Kidney epithelial cell (primary cell): ENCODE results near the gene HJURP. TPM values are rescaled to one million over a fixed set of nuclear protein-coding genes. Genes with fewer than 3 reads are reported as not detected.

Source experiments
- DNase-seq: peaks from one replicate; pipeline ENCODE4 v3.0.0-alpha.2; 2010; ENCODE audit warnings: low read depth
- H3K27me3 ChIP-seq: 2 replicates; pipeline ENCODE4 v1.6.0; 2011; ENCODE audit warnings: low read length; ENCODE audit not compliant: control insufficient read depth, insufficient read depth
- H3K36me3 ChIP-seq: 2 replicates; pipeline ENCODE4 v1.5.1; 2011; ENCODE audit warnings: low read length; ENCODE audit not compliant: control insufficient read depth, insufficient read depth
- H3K4me3 ChIP-seq: 2 replicates; pipeline ENCODE4 v1.5.1; 2011; ENCODE audit warnings: low read depth, mild to moderate bottlenecking, control low read depth, low read length
- CTCF ChIP-seq: IDR thresholded peaks from 2 replicates; pipeline ENCODE4 v1.5.1; 2011; ENCODE audit warnings: mild to moderate bottlenecking, moderate library complexity, low read length, control low read depth, inconsistent platforms; ENCODE audit not compliant: insufficient read depth, poor library complexity, severe bottlenecking
- total RNA-seq: library from RNA; depleted of rRNA; stranded (reverse); fragments of >200 nt; gene quantifications from 2 replicates; pipeline ENCODE4 v1.2.3, GENCODE V29; 2015

The HJURP gene
- total RNA-seq, 1 donor from 2014 or later, result 13.4 TPM

DNA sequence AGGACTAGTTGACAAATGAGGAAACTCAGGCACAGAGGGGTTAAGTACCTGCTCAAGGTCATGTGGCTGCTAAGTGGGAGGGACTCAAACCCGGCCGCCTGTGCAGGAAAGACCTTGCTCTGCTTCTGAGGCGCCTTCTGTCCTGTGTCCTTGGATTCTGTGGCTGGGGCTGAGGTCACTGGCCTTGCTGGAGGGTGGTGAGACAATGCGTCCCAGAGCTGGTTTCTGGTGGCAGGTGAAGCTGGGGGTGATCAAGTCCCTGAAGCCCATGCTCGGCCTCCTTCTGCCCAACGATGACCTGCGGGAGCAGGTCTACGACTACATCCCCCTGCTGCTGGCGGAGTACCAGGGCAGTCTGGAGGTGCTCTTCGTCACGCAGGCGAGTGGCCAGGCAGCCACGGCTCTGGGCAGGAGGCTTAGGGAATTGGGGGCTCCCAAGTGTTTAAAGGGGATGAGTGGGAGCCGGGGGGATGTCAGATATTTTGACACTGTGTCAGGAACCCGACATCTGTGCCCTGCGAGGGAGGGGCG lies 60.1 kb downstream of the HJURP start:
- no peak overlapping the region for H3K4me3 ChIP-seq
- DNase-seq, result no peak
- H3K27me3 ChIP-seq, result no peaks in the 10 kb centered on the region
- H3K36me3 ChIP-seq, result no peaks in the 10 kb centered on the region
- TF ChIP-seq CTCF, result no peak

DNA sequence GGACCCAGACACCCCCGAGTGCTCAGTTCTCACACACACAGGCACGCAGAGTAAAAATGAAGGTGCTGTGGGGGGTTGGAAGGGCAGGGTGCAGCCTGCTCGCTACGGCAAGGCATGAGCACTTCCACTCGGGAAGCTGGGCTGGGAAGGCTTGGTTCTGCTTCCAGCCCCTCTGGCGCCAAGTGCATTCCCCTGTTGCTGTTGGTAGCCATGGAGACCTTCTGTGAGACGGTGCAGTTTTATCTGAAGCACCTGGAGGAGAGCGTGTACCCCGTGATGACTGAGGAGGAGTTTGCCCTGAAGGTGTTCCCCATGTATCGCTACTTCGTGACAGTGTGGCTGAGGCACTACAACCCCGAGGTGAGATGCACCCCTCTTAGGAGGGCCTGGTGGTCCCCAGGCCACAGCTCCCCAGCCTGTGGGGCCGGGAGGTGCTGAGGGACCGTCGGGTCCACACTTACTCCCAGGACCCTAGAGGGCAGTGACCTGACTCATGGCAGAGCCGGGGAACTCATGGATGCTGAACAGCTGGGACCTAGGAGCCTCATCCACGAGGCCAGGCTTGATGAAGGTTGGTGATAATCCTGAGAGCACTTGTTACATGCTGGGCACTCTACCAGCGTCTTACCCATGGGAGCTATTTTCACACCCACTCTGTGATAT lies 60.7 kb downstream of the HJURP start:
- Histone ChIP-seq H3K4me3 (no peak overlapping the region), H3K36me3 (no peaks in the 10 kb centered on the region), H3K27me3 (no peaks in the 10 kb centered on the region)
- DNase-seq, result no peak
- no peak for TF ChIP-seq CTCF

- Histone ChIP-seq H3K4me3 (no peak overlapping the region), H3K36me3 (no peaks in the 10 kb centered on the region), H3K27me3 (no peaks in the 10 kb centered on the region)
- no peak for DNase-seq
- TF ChIP-seq CTCF, result no peak
Measured at GRCh38 chr2:233792720-233793119, 61.6 kb downstream of the HJURP start.

DNA sequence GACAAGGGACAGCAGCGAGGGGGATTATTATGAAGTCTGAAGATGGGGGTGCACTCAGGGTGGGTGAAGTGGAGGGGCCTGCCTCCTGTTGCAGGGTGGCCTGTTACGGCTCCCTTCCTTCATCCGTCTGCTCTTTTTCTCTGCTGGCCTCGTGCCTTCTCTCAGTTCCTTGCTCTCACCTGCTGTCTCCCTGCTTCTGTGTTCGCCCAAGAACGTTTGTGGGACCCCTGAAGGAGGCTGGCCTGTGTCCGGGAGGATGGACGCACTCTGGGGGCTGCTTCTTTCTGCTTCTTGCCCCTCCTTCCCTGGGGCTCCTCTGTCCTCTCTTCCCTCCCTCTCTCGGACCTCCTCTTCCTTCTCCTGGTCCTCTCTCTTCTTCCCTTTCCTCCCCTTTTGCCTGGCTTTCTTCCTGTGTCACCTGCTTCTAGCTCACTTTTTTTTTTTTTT lies 62.4 kb downstream of the HJURP start:
- TF ChIP-seq CTCF, result no peak
- no peak overlapping the region for H3K4me3 ChIP-seq
- no peaks in the 10 kb centered on the region for H3K36me3 ChIP-seq
- no peaks in the 10 kb centered on the region for H3K27me3 ChIP-seq
- DNase-seq, result no peak

GRCh38 chr2:233791151-233791882 lies 63.0 kb downstream of the HJURP start:
- no peak for DNase-seq
- TF ChIP-seq CTCF, result no peak
- no peaks in the 10 kb centered on the region for H3K27me3 ChIP-seq
- H3K36me3 ChIP-seq, result no peaks in the 10 kb centered on the region
- H3K4me3 ChIP-seq, result no peak overlapping the region
